HepG2 (cell line): Measurements from ENCODE around the gene ETS1. TPM values are rescaled to one million over a fixed set of nuclear protein-coding genes. Genes with fewer than 3 reads are reported as not detected.

Experiments used
- ATAC-seq: fragments of 200-7000 bp; cut with Tn5 transposase; 3 replicates; pipeline ENCODE4 v1.9.1; 2020; ENCODE audit warnings: mild to moderate bottlenecking, moderate library complexity
- BruUV-seq: library from RNA; stranded (reverse); fragments of 400-500 nt; replicated peaks from 2 replicates; lab custom pipeline; 2021; lab: Mats Ljungman, UMichigan
- CTCF ChIA-PET: fragments of 300-600 bp; formaldehyde crosslinking; extraction: SDS; loops from one replicate; lab custom pipeline; 2021; ENCODE audit warnings: low total read pairs, inconsistent platforms, low intra/inter-chr PET ratio; lab: Yijun Ruan, JAX
- POLR2A ChIA-PET: fragments of 350-600 bp; sonication (Branson Sonifier 250); formaldehyde crosslinking; loops from one replicate; lab custom pipeline; 2020; ENCODE audit warnings: antibody characterized with exemption, inconsistent platforms; lab: Yijun Ruan, JAX
- DNase-seq: peaks from one replicate; pipeline ENCODE4 v3.0.0-alpha.2; 2015; ENCODE audit warnings: low spot score
- FAIRE-seq: peaks from 3 replicates; lab custom pipeline; 2011; peaks lifted over from hg19 to GRCh38; lab: Jason Lieb, UNC
- H2AFZ ChIP-seq: one replicate; pipeline ENCODE4 v1.6.1; 2011; ENCODE audit warnings: low read length, inconsistent platforms
- H3K27ac ChIP-seq: fragments of 300-600 bp; 3 replicates; pipeline ENCODE4 v1.8.0; 2011; ENCODE audit warnings: mixed run types, mild to moderate bottlenecking, mixed read lengths, low read length, inconsistent platforms; ENCODE audit not compliant: insufficient read depth; ENCODE audit errors: extremely low read length
- H3K27me3 ChIP-seq, 2 experiments: fragments of 200-600 bp in 1 of 2; 2 replicates in 1 of 2; 3 replicates in 1 of 2; pipeline versions ENCODE4 v1.6.0 to v1.8.0; 2011; ENCODE audit warnings: low read length in 2 of 2, mild to moderate bottlenecking in 2 of 2, moderate library complexity in 2 of 2, inconsistent platforms in 1 of 2; ENCODE audit not compliant: insufficient read depth in 2 of 2, control insufficient read depth in 1 of 2
- H3K36me3 ChIP-seq, 2 experiments: fragments of 200-600 bp in 1 of 2; replicated peaks in 1 of 2; 2 replicates in 1 of 2; 3 replicates in 1 of 2; pipeline versions ENCODE4 v1.5.1 to v1.8.0; 2011; ENCODE audit warnings: low read length in 2 of 2, inconsistent platforms in 1 of 2; ENCODE audit not compliant: insufficient read depth in 2 of 2, control insufficient read depth in 1 of 2
- H3K4me1 ChIP-seq: 2 replicates; pipeline ENCODE4 v1.5.1; 2012; ENCODE audit warnings: low read length, inconsistent platforms; ENCODE audit not compliant: insufficient read depth
- H3K4me2 ChIP-seq: 2 replicates; pipeline ENCODE4 v1.6.0; 2011; ENCODE audit warnings: low read depth, low read length, inconsistent platforms
- H3K4me3 ChIP-seq, 3 experiments: fragments of 200-600 bp in 1 of 3; sonication (generic), shearing (Covaris generic) in 1 of 3; replicated peaks in 1 of 3; 2 replicates each; pipeline ENCODE4 v1.5.1; 2011 to 2016; ENCODE audit warnings: low read length in 3 of 3, inconsistent platforms in 2 of 3, low read depth in 2 of 3, mild to moderate bottlenecking in 2 of 3, control low read depth in 1 of 3, mixed read lengths in 1 of 3; ENCODE audit not compliant: insufficient read depth in 1 of 3
- H3K79me2 ChIP-seq: one replicate; pipeline ENCODE4 v1.6.1; 2011; ENCODE audit warnings: low read length, inconsistent platforms; ENCODE audit not compliant: insufficient read depth
- H3K9ac ChIP-seq: 2 replicates; pipeline ENCODE4 v1.6.0; 2011; ENCODE audit warnings: mild to moderate bottlenecking, low read depth, low read length, inconsistent platforms; ENCODE audit not compliant: insufficient read depth
- H3K9me3 ChIP-seq: 2 replicates; pipeline ENCODE4 v1.5.1; 2012; ENCODE audit warnings: mild to moderate bottlenecking, low read length
- H4K20me1 ChIP-seq: 2 replicates; pipeline ENCODE4 v1.6.0; 2011; ENCODE audit warnings: inconsistent platforms, mild to moderate bottlenecking, low read length, moderate library complexity; ENCODE audit not compliant: insufficient read depth
- DBP ChIP-seq: sonication (generic); formaldehyde crosslinking; IDR thresholded peaks from 2 replicates; pipeline ENCODE4 v1.4.0; 2020; ENCODE audit warnings: missing genetic modification reagents; ENCODE audit errors: not compliant biosample characterization
- FOXA1 ChIP-seq, 2 experiments: fragments of 450-650 bp in 1 of 2; sonication (generic) in 1 of 2; formaldehyde crosslinking in 1 of 2; IDR thresholded peaks; 2 replicates each; pipeline versions ENCODE4 v1.4.0 to v1.6.1; 2016 to 2020; ENCODE audit warnings: missing genetic modification reagents in 1 of 2
- MTF1 ChIP-seq: sonication (generic); formaldehyde crosslinking; IDR thresholded peaks from 2 replicates; pipeline ENCODE4 v1.5.0; 2020; ENCODE audit warnings: missing genetic modification reagents
- PRDM10 ChIP-seq: sonication (generic); formaldehyde crosslinking; IDR thresholded peaks from 2 replicates; pipeline ENCODE4 v1.4.0; 2020; ENCODE audit warnings: low read depth, missing genetic modification reagents
- TRIM22 ChIP-seq: fragments of 450-650 bp; IDR thresholded peaks from 2 replicates; pipeline ENCODE4 v1.6.1; 2017
- WGBS: methylation state at CpG from one replicate; pipeline ENCODE4 v1.1.6; 2017; ENCODE audit warnings: low lambda C conversion rate; 5-methylcytosine and 5-hydroxymethylcytosine counted together
- in situ Hi-C: cut with HindIII; loops from 2 replicates; pipeline ENCODE4 v1.10.0; 2017; ENCODE audit warnings: low pct_unique_long_range_greater_than_20kb; ENCODE audit not compliant: extremely low pct_ligation_motif_present
- intact Hi-C: fragments of 100-400 bp; cut with micrococcal nuclease; formaldehyde crosslinking; loops from one replicate; pipeline ENCODE4 v1.10.0; 2022; ENCODE audit not compliant: unreplicated experiment
- polyA plus RNA-seq, 8 experiments: library from polyadenylated mRNA; depleted of rRNA in 3 of 8; stranded (reverse) in 7 of 8; unstranded in 1 of 8; fragments of >200 nt; fragmentation: Illumina TruSeq in 4 of 8; extraction: Trizol in 4 of 8; gene quantifications; 2 replicates each; pipeline versions ENCODE4 v1.2.1 to v1.2.3, GENCODE V29; 2011 to 2016; ENCODE audit warnings: low read depth in 4 of 8, missing spikeins in 1 of 8, mixed read lengths in 1 of 8; ENCODE audit not compliant: insufficient read depth in 1 of 8
- total RNA-seq, 5 experiments: library from RNA; depleted of rRNA; stranded (reverse); fragments of >200 nt; fragmentation: Illumina TruSeq; extraction: Trizol; gene quantifications; 2 replicates each; pipeline ENCODE4 v1.2.3, GENCODE V29; 2016; ENCODE audit warnings: low read depth in 1 of 5
- TF ChIP-seq, protein P1 (sequence below): sonication (generic); formaldehyde crosslinking; IDR thresholded peaks from 2 replicates; pipeline ENCODE4 v1.4.0; 2020; ENCODE audit warnings: missing genetic modification reagents
- TF ChIP-seq, protein P2 (sequence below): sonication (generic); formaldehyde crosslinking; IDR thresholded peaks from 2 replicates; pipeline ENCODE4 v1.8.0; 2022; ENCODE audit warnings: missing genetic modification reagents, low read depth, mild to moderate bottlenecking, borderline replicate concordance

Gene ETS1
- total and polyA plus RNA-seq, 2 of the 13 experiments (the other 11 are each of a cell fraction or from before 2014, with no cell fraction given): 0.18 to 0.34 TPM

DNA sequence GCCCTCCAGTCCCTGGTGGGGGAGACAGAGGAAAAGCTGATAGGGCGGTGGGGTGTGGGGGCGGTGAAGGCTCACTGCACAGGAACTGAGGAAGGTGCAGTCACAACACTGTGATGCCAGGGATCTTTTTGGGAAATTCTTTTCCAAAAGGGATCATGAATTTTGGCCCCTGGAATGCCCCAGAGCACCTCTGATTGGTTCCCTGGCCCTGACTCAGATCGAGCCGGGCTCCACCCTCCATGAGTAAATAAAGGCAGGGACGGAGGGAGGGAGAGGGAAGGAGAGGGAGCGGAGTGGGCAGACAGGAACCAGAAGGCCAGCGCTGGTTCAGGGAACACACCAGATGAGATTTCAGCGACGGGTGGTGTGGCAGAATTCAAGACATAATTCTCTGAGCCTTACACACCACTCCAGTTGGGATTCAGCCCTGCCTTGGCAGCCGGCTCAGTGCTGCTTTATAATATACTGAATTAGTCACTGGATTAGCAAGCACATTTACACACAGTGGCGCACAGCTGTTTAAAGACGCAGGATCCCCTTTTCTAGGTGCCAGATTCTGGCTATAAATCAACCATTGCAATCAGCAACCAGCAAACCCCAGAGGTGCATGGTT, 80.3 kb downstream of the ETS1 start:
- no peaks in the 10 kb centered on the region for H4K20me1 ChIP-seq
- no peak for DNase-seq
- H3K27me3 ChIP-seq: peaks cover 0 to 3% of the 10 kb centered on the region in 2 experiments; a peak in 1 of 5 replicates
- H3K79me2 ChIP-seq: no peaks in the 10 kb centered on the region
- intact Hi-C loops (no loop called here), in situ Hi-C loops (no loop called here)
- TF ChIP-seq DBP (CRISPR knock-in tag): no peak
- no peak for TF ChIP-seq TRIM22
- TF ChIP-seq MTF1 (CRISPR knock-in tag): no peak
- TF ChIP-seq, protein P1, sequence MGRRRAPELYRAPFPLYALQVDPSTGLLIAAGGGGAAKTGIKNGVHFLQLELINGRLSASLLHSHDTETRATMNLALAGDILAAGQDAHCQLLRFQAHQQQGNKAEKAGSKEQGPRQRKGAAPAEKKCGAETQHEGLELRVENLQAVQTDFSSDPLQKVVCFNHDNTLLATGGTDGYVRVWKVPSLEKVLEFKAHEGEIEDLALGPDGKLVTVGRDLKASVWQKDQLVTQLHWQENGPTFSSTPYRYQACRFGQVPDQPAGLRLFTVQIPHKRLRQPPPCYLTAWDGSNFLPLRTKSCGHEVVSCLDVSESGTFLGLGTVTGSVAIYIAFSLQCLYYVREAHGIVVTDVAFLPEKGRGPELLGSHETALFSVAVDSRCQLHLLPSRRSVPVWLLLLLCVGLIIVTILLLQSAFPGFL (CRISPR knock-in tag): no peak
- no peak for TF ChIP-seq FOXA1 (IDR thresholded peaks at IDR 0.05)
- TF ChIP-seq FOXA1 (CRISPR knock-in tag; IDR thresholded peaks at IDR 0.05): 0 out of 2 replicates have a peak, but pooled peaks have one; percentile 11
- TF ChIP-seq, protein P2, sequence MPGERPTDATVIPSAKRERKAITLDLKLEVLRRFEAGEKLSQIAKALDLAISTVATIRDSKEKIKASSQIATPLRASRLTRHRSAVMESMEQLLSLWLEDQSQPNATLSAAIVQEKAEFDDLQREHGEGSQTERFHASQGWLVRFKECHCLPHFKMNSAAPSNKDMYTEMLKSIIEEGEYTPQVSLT: no peak
- TF ChIP-seq PRDM10: no peak
- H3K4me3 ChIP-seq: no peak overlapping the region
- POLR2A ChIA-PET: no interaction called here
- no peak overlapping the region for H3K27ac ChIP-seq
- ATAC-seq: no peak
- H3K36me3 ChIP-seq: no peaks in the 10 kb centered on the region
- FAIRE-seq: no peak
- no peak overlapping the region for H2AFZ ChIP-seq
- no peak overlapping the region for H3K9ac ChIP-seq
- CTCF ChIA-PET: no interaction called here
- WGBS: 29% methylated on average over 12 of the region's 12 CpGs
- no peaks in the 10 kb centered on the region for H3K9me3 ChIP-seq
- peak overlapping the region; percentile 45; the same call in 1 of the 2 replicates for H3K4me2 ChIP-seq
- BruUV-seq: no TSS peak
- no peaks in the 10 kb centered on the region for H3K4me1 ChIP-seq
